BJ (cell line): ENCODE results near the gene C10orf90. TPM values are rescaled to one million over a fixed set of nuclear protein-coding genes. Genes with fewer than 3 reads are reported as not detected.

Source experiments
- CTCF ChIA-PET: fragments of 350-600 bp; formaldehyde crosslinking; extraction: SDS; loops from one replicate; lab custom pipeline; 2021; ENCODE audit warnings: antibody characterized with exemption, inconsistent platforms; lab: Yijun Ruan, JAX
- POLR2A ChIA-PET: fragments of 300-600 bp; sonication (Branson Sonifier 250); formaldehyde crosslinking; extraction: SDS; loops from one replicate; lab custom pipeline; 2021; ENCODE audit warnings: antibody characterized with exemption; lab: Charles Lee
- DNase-seq: peaks from one replicate; pipeline ENCODE4 v3.0.0-alpha.2; 2011; ENCODE audit warnings: low read depth
- H3K27me3 ChIP-seq: 2 replicates; pipeline ENCODE4 v1.6.0; 2011; ENCODE audit warnings: low read length; ENCODE audit not compliant: control insufficient read depth, insufficient read depth
- H3K36me3 ChIP-seq: 2 replicates; pipeline ENCODE4 v1.5.1; 2011; ENCODE audit warnings: low read length; ENCODE audit not compliant: control insufficient read depth, insufficient read depth
- H3K4me3 ChIP-seq: 2 replicates; pipeline ENCODE4 v1.5.1; 2011; ENCODE audit warnings: low read depth, mild to moderate bottlenecking, control low read depth, low read length
- CTCF ChIP-seq: IDR thresholded peaks from 2 replicates; pipeline ENCODE4 v1.5.1; 2011; ENCODE audit warnings: low read depth, mild to moderate bottlenecking, control low read depth, inconsistent platforms, low read length, moderate library complexity; ENCODE audit not compliant: insufficient read depth
- polyA plus RNA-seq: library from polyadenylated mRNA; depleted of rRNA; stranded (reverse); fragments of >200 nt; gene quantifications from 2 replicates; pipeline ENCODE4 v1.2.3, GENCODE V29; 2011

Gene C10orf90
- polyA plus RNA-seq, 1 experiment: not detected

- no peak for DNase-seq
- no peak overlapping the region for H3K4me3 ChIP-seq
- H3K36me3 ChIP-seq: no peaks in the 10 kb centered on the region
- ChIA-PET CTCF (no interaction called here), POLR2A (no interaction called here)
- H3K27me3 ChIP-seq: no peaks in the 10 kb centered on the region
- no peak for TF ChIP-seq CTCF
Observed at GRCh38 chr10:126674741-126675515, 4.4 kb upstream of the C10orf90 start.

- no peak for TF ChIP-seq CTCF
- CTCF ChIA-PET: no interaction called here
- Histone ChIP-seq H3K27me3 (no peaks in the 10 kb centered on the region), H3K4me3 (no peak overlapping the region), H3K36me3 (no peaks in the 10 kb centered on the region)
- POLR2A ChIA-PET: no interaction called here
- no peak for DNase-seq
Observed at GRCh38 chr10:126673565-126673964, 3.1 kb upstream of the C10orf90 start.

GRCh38 chr10:126671402-126671975 is 996 bp upstream of the C10orf90 start:
- Histone ChIP-seq H3K36me3 (no peaks in the 10 kb centered on the region), H3K27me3 (no peaks in the 10 kb centered on the region), H3K4me3 (no peak overlapping the region)
- ChIA-PET POLR2A (no interaction called here), CTCF (no interaction called here)
- no peak for DNase-seq
- no peak for TF ChIP-seq CTCF

- no peak for DNase-seq
- ChIA-PET CTCF (no interaction called here), POLR2A (no interaction called here)
- Histone ChIP-seq H3K36me3 (no peaks in the 10 kb centered on the region), H3K27me3 (no peaks in the 10 kb centered on the region), H3K4me3 (no peak overlapping the region)
- no peak for TF ChIP-seq CTCF
Observed at GRCh38 chr10:126670895-126671261, 385 bp upstream of the C10orf90 start.

- Histone ChIP-seq H3K4me3 (no peak overlapping the region), H3K27me3 (no peaks in the 10 kb centered on the region), H3K36me3 (no peaks in the 10 kb centered on the region)
- no peak for DNase-seq
- POLR2A ChIA-PET: no interaction called here
- CTCF ChIA-PET: no interaction called here
- TF ChIP-seq CTCF: no peak
Observed at GRCh38 chr10:126669168-126669567, 1.3 kb downstream of the C10orf90 start.
